Measurements from ENCODE around the gene LGALS9B.
"Not testable (repeated sequence)": the region's sequence is repeated elsewhere in the genome, so short reads cannot be mapped to it uniquely, and the experiment has no call there.

LGALS9B gene

GRCh38 chr17:20466999-20467398, 340 bp downstream of the LGALS9B start:
- DNase-seq (ENCODE audit: low read depth in 2 of 2): not testable (repeated sequence)

- DNase-seq (ENCODE audit: low read depth in 2 of 2): not testable (repeated sequence)
These were observed 786 bp downstream of the LGALS9B start for GRCh38 chr17:20466553-20466952.

GRCh38 chr17:20465535-20465934, 1.8 kb downstream of the LGALS9B start:
- DNase-seq (ENCODE audit: low read depth in 2 of 2): not testable (repeated sequence)

GRCh38 chr17:20464854-20465414, 2.4 kb downstream of the LGALS9B start:
- not testable (repeated sequence) for DNase-seq (ENCODE audit: low read depth in 2 of 2)

- not testable (repeated sequence) for DNase-seq (ENCODE audit: low read depth in 2 of 2)
These were observed 5.2 kb downstream of the LGALS9B start for GRCh38 chr17:20462158-20462557.

GRCh38 chr17:20457848-20458381, 9.4 kb downstream of the LGALS9B start:
- DNase-seq (ENCODE audit: low read depth in 2 of 2): not testable (repeated sequence)

GRCh38 chr17:20455106-20455505, 12.2 kb downstream of the LGALS9B start:
- DNase-seq (ENCODE audit: low read depth in 2 of 2): not testable (repeated sequence)

- not testable (repeated sequence) for DNase-seq (ENCODE audit: low read depth in 2 of 2)
These were observed 13.4 kb downstream of the LGALS9B start for GRCh38 chr17:20453820-20454434.

- not testable (repeated sequence) for DNase-seq (ENCODE audit: low read depth in 2 of 2)
These were observed 16.5 kb downstream of the LGALS9B start for GRCh38 chr17:20450852-20451251.

- not testable (repeated sequence) for DNase-seq (ENCODE audit: low read depth in 2 of 2)
These were observed 19.6 kb downstream of the LGALS9B start for GRCh38 chr17:20447534-20448321.

- not testable (repeated sequence) for DNase-seq (ENCODE audit: low read depth in 2 of 2)
These were observed 20.4 kb downstream of the LGALS9B start for GRCh38 chr17:20446895-20447294.

GRCh38 chr17:20444581-20445236, 22.6 kb downstream of the LGALS9B start:
- not testable (repeated sequence) for DNase-seq (ENCODE audit: low read depth in 2 of 2)

GRCh38 chr17:20444173-20444572, 23.2 kb downstream of the LGALS9B start:
- not testable (repeated sequence) for DNase-seq (ENCODE audit: low read depth in 2 of 2)

GRCh38 chr17:20443632-20444031, 23.7 kb downstream of the LGALS9B start:
- not testable (repeated sequence) for DNase-seq (ENCODE audit: low read depth in 2 of 2)

GRCh38 chr17:20440665-20441064, 26.7 kb downstream of the LGALS9B start:
- not testable (repeated sequence) for DNase-seq (ENCODE audit: low read depth in 2 of 2)

- not testable (repeated sequence) for DNase-seq (ENCODE audit: low read depth in 2 of 2)
These were observed 32.2 kb downstream of the LGALS9B start for GRCh38 chr17:20435166-20435565.

- not testable (repeated sequence) for DNase-seq (ENCODE audit: low read depth in 2 of 2)
These were observed 34.0 kb downstream of the LGALS9B start for GRCh38 chr17:20433382-20433781.

- DNase-seq (ENCODE audit: low read depth in 2 of 2): not testable (repeated sequence)
These were observed 40.1 kb downstream of the LGALS9B start for GRCh38 chr17:20427264-20427663.

- not testable (repeated sequence) for DNase-seq (ENCODE audit: low read depth in 2 of 2)
These were observed 44.5 kb downstream of the LGALS9B start for GRCh38 chr17:20422826-20423225.

GRCh38 chr17:20418838-20419237, 48.5 kb downstream of the LGALS9B start:
- DNase-seq (ENCODE audit: low read depth in 2 of 2): not testable (repeated sequence)

- DNase-seq (ENCODE audit: low read depth in 2 of 2): not testable (repeated sequence)
These were observed 49.8 kb downstream of the LGALS9B start for GRCh38 chr17:20417492-20418080.
